GM21360 (cell line): ENCODE measurements around the gene PXMP2.

Source experiments
- ATAC-seq: cut with Tn5 transposase; IDR thresholded peaks from one replicate; pipeline ENCODE4 v1.9.1; 2021; ENCODE audit warnings: mild to moderate bottlenecking, moderate library complexity; ENCODE audit not compliant: unreplicated experiment

PXMP2 gene

DNA sequence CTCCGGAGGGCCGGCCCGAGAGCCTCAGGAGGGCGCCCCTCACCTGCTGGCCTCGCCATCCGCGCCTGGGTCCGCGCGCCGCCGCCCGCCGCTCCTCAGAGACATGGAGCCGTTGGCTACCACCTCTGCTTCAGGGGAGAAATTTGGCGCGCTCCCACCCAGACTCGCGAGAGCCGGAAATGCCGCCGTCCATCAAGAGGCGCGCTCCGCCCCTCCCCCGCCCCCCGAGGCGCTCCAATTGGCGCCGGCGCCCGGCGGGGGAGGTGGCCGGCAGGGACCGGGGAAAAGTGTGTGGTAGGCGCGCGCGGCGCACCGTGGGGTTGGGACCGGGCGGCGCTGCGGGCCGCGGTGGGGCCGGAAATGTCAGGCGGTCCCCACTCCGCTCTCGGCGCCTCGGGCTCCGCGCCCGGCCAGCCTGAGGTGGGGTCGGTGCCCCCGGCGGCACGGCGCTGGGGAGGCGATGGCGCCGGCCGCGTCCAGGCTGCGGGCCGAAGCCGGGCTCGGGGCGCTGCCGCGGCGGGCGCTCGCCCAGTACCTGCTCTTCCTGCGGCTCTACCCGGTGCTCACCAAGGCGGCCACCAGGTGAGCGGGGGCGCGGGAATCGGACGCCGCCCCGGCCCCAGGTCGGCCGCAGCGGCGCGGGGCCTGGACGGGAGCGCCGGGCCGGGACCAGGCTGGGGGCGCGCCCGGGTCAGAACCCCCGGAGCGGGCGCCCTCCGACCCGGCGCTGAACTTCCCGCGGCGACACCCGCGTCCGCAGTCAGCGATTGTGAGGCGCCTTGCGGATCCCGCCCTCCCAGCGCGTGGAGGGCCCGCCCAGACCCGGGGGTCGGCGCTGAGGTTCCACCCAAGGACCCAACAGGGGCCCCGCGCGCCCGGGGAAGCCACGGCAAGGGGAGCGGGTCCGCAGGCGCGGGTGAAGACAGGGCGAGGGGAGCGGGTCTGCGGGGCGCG is at the start of gene PXMP2, which contains the start of gene POLE:
Gene PXMP2, plus strand, starts transcription at position 377 of the 954 bp plus-strand sequence. Its CDS starts 84 bp downstream, at position 461.
Gene POLE, minus strand, starts transcription at position 132 of the 954 bp plus-strand sequence. Its CDS starts 27 bp downstream, at position 105.
- peak; percentile 81 for ATAC-seq

DNA sequence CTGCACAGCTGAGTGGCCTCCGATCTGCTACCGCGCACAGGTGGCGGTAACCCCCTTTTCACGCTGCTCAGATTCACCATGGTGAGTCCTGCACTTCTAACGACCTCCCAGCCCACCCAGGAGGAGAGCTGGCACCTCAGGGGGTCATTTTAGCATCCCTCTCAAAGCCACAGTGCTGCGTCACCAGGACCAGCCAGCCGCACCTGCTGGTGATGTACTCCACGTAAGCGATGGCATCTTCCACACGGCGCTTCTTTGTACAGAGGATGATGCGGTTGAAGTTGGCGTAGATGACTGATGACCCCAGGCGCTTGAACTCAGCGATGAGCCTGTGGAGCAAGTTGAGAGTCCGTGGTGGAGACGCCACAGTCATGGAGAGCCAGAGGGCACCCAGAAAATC is 49.6 kb upstream of the PXMP2 start:
- no peak for ATAC-seq

DNA sequence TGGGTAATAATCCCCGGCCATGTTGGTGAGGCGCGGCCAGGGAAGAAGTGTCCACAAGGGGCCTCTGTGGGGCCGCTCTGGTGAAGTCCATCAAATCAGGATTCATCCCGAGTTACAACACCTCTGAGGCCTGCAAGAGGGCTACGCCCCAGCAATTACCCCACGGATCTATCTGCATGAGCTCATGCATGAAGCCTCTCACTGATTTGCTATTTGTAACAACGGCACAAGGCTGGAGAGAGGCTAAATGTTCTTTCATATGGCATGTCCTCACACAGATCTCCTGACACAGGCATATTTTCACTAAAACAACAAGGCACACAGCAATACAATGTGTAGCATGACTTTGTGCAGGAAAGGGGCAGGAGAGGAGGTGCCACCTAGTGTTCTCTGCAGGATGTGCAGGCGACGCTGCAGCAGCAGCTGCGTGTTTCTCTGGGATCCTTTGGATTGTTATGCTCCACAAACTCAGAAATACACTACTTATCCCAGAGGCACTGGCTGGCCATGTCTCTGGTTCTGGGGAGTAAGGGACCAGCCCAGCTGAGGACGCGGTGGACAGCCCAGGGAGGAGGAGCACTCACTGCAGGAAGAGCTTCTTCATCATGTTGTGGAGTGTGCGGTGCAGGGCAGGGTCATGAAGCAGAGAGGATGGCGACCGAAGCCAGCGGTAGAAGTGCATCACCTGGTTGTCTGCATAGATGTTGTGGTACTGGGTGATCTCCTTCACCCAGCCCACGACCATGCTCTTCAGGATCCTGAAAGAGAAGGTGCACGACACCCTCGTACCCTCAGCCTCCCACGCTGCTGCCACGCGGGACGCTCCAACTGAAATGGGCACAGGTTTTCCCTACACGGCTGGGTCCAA is 48.6 kb upstream of the PXMP2 start:
- no peak for ATAC-seq

DNA sequence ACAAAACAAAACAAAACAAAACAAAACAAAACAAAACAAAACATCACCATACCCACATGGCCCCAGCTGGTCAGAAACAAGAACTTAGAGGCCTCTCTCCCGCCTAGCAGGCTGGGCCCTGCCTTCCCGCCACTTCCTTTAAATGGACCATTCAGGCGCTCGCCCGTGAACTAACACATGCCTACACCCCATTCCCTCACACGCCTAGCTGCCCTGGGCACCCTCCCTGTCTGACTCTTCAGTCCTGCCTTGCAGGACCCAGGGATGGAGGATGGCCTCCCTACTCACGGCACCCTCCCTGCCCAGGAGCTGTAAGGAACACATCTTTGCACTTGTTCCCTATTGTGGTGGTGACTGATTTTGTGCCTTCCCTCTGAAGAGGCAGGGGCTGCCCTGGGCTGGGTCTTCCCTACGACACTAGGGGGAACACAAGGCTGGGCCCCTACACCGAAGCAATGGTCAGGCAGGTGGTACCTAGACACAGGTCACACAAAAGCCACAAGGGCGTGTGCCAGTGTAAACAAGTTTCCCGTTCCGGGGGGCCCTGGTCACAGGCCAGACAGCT is 47.3 kb upstream of the PXMP2 start:
- no peak for ATAC-seq

DNA sequence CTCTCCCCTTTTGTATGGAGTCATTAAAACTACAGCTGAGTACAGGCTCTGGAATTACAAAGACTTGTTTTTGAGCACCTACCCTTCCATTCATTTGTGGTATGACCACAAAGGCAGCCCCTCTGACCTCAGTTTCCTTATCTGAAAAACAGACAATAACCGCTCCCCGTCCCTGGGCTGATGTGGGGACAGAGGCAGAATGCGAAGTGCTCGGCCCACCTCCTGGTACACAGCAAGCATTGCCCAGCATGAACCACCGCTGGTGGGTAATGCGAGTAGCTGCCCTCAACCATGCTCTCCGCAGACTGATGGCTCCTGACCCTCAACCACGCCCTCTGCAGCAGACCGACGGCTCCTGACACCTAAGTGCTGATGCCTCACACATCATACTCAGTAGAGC is 46.5 kb upstream of the PXMP2 start:
- ATAC-seq: no peak

DNA sequence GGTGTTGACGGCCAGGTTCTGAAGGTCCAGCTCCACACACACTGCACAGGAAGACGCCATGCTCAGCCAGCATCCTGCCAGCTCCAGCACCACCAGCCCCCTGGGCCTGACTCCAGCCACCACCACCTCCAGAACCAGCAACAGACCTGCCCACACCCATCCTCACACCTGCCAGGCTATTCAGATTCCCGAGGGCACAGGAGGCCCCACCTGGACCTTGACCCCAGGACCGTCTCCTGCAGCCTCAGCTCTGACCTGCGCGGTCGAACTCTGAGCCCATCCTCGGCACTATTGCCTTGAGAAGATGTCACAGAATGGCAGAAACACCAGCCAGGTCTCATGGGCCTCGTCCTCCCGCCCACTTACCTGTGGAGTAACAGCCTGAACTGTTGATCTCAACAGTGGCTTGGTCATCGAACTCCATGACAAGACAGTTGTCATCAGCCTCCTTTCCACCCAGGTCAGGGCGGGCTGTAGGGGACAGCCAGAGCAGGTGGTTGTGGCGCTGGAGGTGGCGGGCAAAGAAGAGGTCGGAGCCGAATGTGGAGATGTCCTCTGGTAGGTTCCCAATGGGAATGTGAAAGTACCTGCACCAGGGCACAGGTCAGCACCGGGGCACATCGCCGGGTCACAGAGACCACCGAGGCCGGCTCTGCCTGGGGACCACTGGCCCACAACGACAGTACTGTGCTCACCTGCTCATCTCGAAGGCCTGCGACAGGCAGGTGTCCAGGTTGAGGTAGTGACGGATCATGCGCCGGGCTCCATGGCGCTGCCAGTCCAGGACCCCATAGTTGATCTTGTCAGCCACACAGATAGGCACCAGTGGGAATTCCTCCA is 45.4 kb upstream of the PXMP2 start:
- no peak for ATAC-seq

DNA sequence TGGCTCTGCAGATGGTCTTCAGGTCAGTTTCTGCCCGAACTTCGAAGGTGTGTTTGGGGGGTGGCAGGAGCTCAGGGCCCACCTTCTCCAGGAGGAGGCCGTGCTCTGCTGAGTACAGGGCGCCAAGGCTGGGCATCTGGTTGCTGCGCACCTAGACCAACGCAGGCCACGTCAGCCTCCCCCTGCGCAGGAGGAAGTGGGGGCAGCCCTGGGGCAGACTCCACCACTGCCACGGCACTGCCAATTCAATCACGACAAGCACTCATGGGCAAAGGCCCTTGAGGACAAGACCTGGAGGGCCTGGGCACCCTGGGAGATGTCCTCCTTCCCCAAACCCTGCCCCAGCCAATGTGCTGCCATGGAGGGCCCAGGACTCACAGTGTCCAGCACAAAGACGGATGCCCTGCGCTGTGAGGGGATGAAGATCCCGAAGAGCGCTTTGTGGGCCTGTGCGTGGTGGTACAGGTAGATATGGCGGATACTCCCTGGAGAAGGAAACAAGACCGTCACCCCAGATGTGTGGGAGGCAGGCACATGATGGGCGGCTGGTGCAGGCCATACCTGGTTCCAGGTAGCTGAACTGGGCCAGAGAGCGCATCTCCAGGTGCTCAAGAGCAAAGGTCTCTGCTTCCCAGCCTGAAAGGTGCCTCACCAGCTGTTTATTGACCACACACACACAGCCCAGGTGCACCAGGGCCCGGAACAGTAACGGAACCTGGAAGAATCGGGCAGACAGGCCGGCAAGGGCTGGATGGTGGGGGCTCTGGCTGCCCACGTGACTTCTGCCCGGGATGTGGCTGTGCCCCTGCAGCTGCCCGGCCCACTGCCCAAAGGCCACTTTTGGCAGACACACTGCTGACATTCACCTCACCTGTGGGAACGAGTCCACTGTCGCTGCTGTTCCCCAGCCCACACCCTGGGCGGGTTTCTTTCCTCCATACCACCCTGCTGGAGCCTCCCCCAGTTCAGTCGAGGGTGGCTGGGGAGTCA is 44.2 kb upstream of the PXMP2 start:
- ATAC-seq: no peak

DNA sequence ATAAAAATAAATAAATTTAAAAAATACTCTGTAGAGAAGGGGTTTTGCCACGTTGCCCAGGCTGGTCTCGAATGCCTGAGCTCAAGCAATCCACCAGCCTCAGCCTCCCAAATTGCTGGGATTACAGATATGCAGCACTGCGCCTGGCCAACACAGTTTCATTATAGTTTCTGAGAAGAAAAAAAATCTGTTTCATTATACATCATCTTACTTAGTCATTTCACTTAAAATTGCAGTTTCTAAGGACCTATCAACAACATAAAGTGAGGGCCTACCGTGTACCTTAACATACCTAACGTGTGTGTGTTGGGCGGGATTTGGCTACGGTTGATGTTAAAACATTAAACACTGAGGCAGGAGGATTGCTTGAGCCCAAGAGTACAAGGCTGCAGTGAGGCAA is 40.5 kb upstream of the PXMP2 start:
- ATAC-seq: no peak

DNA sequence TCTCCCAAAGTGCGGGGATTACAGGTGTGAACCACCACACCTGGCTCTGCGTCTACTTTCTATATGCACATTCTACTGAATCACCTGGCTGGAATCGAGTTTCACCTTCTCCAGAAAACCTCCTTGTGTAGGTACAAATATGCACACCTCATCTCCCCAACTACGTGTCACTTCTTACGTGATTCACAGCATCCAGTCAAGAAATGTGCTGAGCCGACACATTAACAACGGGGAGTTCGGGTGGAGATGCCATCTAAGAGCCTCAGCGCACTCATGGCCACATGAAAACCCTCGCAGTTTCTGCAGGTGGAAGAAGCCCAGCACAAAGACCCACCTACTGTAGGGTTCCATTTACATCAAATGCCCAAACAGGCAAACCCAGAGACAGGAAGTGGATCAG is 39.5 kb upstream of the PXMP2 start:
- ATAC-seq: no peak

DNA sequence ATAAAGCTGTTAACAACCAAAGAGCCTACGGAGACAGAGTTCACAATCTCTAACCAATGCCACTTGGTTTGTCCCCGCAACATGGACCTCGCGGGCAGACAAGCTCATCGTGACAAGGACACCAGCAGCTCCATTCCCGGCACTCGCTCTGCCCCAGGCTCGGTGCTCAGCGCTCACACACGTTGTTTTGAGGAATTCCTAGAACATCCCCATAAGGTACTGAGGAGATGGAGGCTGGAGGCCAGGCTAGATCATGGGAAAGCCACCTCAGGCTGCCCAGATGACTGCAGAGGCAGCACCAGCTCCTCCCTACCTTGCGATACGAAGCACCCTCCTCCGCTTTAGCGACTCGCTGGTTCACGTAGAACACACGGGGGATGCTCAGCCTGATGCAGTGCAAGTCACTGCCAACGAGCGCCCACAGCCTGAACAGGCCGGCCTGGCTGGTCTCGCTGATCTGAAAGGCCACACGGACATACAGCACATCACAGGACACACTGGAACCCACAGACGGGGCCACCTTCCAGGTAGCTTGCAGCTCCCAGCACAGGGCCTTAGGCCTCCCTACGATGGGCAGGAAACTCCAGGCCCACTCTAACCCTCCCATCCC is 38.7 kb upstream of the PXMP2 start:
- no peak for ATAC-seq

DNA sequence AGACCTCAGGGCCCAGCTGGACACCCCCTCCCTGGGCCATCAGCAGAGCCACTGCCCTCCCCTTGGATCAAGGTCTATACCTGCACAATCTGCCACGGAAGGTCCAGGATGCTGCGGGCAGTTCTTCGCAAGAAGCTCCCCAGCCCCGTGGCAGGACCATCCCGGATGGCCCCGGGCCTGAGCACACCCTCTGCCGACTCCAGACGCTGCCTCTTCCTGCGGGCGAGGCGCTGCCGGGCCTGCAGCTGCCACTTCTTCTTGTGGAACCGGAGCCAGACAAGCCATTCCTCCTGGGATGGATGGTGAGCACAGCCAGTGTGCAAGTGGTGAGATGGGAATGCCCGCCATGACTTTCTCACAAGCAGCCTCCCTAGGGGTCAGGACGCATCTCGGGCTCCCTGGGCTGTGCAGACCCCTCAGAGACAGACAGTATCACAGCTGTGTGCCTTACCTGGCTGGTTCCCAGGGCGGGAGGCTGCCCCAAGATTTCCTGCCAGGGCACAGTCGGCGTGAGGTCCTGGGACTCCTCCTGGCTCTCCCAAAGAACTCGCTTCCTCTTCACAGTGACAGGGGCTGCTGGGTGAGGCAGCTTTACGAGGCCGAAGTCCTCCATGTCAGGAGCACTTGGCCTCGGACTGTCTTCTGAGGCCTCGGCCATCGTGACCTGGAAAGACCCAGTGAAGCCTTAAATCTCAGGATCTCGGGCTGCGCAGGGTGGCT is 38.0 kb upstream of the PXMP2 start:
- ATAC-seq: no peak

DNA sequence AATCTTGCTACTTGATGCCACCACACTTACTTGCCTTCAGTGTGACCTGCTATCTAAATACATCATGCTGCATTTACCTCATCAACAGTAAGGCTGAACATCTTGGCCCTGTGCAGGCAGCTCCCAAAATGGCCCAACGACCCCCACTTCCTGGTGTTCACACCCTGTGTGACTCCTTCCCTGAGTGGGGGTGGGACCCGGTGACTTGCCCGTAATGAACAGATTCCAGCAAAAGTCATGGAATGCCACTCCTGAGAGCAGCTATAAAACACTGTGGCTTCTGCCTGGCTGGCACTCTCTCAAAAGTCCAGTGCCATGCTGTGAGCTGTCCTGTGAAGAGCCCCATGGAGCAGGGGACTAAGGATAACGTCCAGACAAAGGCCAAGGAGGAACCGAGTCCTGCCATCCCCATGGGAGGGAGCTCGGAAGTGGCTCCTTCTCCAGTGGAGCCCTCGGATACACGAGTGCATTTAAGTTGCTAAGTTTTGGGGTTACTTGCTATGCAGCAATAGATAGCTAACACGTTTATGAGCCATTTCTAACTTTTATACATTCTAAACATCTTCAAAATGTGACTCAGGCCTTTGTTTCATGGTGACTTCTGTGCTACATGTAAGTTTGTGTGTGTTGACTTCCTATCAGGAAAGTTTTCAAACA is 35.8 kb upstream of the PXMP2 start:
- no peak for ATAC-seq

DNA sequence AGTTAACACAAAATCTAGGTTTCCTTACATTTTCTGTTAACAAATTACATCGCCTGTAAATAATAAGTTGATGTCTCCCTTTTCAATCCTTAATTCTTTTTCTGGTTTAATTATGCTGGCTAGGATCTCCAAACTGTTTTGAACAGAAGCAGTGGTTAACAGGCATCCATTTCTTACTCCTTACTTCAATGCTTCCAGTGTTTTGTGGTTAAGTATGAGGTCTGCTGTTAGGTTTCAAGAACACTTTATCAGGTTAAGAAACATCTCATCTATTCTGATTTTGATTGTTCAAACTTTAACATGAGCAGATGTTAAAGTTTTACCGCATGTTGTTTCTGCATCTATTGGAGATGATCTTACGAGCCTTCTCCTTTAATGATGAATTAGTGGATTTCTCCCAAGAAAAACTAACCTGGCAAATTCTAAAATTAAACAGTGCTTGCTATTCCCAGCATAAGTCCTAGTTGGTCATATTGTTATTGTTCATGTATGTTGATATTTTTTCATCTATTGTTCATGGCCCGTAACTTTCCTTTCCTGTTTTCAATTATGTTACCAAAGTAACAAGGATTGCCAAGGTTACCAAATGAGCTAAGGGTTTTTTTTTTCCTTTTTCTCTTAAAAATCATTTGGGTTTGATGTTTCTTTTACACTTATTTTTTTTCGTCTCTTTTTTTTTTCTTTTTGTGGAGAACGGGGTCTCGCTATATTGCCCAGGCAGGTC is 33.7 kb upstream of the PXMP2 start:
- ATAC-seq: no peak

DNA sequence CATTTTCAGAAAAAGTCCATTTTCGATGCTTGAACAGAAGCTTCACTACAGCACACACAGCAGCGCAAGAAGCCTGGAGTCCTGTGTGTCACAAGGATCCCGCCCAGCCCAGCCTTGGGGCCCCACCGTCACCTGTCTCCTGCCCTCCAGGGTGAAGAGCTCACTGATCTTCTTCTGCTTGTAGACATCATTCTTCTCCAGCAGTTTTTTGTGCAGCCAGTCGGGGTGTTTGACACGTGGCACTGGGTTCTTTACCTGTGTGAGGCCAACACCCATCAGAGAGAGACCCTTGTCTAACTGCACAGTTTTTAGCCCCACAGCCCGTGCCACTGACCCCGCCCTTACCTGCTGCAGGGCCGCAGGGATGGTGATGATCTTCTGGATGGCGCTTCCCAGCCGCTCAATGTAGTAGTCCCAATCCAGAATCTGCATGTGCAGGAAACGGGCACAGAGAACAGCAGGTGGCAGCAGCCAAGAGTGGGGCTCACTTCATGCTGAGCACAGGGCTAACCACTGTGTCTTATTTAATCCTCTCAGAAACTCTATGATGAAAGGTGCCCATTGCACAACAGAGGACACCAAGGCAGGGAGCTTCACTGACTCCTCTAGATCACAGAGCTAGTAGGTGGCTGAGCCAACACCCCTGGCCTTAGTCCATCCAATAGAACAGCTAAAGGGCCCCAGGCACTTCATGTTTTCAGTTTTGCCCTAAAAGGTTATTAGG is 30.2 kb upstream of the PXMP2 start:
- no peak for ATAC-seq

DNA sequence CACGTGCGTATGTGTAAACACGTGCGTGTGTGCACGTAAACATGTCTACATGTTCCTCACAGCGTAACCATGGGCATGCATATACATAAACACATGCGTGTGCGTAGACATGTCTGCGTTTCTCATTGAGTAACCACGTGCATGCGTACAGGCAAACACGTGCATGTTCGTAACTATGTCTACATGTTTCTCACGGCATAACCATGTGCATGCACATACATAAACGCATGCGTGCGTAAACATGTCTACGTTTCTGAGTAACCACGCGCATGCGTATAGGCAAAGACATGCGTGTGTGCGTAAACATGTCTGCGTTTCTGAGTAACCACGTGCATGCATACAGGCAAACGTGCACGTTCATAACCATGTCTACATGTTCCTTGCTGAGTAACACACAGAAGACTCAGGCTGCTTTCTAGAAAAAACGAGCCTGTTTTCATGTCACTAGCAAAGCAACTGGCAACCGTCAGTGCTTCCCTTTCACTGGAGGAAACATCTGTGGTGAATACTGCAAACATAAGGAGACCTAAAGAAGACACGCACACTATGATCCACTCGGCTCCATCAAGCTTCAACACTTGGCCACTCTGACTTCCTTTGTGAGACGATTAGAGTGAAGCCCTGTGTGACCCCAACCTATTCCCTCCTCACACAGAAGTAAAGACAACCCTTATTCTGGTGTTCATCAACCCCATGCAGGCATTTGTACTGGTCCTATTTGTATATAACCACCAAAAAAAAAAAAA is 29.1 kb upstream of the PXMP2 start:
- no peak for ATAC-seq

DNA sequence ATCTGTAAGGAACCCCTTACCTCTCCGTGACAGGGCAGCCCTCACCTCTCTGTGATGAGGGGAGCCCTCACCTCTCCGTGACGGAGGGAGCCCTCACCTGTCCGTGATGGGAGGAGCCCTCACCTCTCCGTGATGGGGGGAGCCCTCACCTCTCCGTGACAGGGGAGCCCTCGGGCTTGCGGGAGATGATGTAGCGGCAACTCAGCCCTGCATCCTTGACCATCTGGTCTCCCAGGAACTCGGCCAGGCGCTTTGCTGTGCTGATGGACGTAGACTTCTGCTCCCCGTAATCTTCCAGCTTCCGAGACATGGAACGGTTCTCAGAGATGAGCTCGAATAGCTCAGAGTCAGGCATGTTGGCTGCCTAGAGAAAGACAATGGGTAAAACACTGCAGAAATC is 28.2 kb upstream of the PXMP2 start:
- no peak for ATAC-seq
